CD4-positive, alpha-beta T cell treated with Interleukin-4 for 4 hours (primary cell): ENCODE results near the gene SGCA.

Experiments used
- DNase-seq: peaks from one replicate; pipeline ENCODE4 v3.0.0-alpha.2; 2020

SGCA gene

DNA sequence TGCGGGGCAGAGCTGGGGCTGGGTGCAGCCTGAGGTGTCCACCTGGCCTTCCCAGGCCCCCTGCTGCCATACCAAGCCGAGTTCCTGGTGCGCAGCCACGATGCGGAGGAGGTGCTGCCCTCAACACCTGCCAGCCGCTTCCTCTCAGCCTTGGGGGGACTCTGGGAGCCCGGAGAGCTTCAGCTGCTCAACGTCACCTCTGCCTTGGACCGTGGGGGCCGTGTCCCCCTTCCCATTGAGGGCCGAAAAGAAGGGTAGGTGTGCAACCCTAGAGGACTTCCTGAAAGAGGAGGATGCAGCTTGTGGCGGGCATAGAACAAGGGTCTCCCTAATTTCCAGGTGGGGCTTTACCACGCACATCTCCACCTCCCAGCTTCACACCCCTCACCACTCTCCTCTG lies 2.5 kb downstream of the SGCA start:
- no peak for DNase-seq

DNA sequence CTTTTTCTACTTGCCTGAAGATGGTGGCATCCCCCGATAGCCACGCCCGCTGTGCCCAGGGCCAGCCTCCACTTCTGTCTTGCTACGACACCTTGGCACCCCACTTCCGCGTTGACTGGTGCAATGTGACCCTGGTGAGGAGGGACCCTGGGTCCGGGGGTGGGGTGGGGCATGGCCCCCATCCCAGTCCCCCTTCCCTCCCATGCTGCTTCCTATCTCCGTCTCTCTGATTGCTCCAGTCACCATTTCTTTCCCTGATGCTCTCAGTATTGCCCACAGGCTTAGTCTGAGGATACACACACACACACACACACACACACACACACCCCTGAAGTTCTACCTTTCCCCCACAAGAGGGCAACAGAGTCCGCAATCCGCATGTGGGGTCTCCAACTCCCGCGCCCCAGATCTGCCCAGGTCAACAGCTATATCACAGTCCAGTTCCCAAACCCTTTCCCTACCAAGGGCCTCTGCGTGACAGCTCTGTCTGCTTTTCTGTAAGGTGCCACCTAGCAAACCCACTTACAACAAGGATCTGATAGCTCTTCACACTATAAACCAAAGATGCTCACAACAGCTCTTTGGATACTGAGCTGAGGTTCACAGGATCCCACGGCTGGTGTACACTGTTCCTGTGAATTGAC lies 3.4 kb downstream of the SGCA start:
- DNase-seq: peak; percentile 67

DNA sequence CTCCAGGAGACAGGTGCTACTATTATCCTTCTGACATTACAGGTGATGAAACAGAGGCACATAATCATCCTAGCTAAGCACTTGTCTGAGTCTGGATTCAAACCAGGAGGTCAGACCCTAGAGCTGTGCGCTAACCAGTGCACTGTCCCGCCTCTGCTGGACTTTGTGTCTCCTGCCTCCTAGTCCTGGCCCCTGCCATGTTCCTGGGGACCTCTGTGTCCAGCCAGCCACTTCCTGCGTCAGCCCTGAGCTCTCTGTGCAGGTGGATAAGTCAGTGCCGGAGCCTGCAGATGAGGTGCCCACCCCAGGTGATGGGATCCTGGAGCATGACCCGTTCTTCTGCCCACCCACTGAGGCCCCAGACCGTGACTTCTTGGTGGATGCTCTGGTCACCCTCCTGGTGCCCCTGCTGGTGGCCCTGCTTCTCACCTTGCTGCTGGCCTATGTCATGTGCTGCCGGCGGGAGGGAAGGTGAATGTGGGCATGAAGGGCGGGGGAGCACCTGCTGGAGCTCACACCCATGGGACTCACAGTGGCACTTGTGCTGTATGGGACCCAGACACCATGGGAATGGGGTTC lies 4.2 kb downstream of the SGCA start:
- DNase-seq: no peak

DNA sequence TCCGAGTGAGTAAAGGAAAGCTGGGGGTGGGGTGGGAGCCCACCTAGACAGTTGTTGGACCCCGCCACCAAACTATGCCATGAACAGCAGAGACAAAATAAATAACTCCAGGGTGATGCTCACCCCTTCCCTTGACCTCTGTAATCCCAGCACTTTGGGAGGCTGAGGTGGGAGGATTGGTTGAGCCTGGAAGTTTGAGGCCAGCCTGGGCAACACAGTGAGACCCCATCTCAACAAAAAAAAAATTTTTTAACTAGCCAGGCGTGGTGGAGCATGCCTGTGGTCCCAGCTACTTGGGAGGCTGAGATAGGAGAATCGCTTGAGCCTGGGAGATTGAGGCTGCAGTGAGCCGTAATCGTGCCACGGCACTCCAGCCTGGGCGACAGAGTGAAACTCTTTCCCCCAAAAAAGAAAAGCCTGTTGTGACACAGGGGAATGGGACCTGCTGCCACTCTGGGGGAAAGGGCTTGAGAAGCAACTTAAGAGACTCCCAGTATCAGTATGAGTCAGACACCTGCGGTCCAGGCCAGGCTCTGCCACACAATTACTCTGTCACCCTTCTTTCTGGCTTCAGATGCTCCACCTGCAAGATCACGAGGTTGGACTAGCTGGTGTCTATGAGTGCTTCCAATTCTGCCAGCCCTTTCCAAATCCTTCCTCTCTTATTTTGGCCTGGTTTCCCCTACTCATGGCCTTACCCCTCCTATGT lies 5.0 kb downstream of the SGCA start:
- DNase-seq: no peak

DNA sequence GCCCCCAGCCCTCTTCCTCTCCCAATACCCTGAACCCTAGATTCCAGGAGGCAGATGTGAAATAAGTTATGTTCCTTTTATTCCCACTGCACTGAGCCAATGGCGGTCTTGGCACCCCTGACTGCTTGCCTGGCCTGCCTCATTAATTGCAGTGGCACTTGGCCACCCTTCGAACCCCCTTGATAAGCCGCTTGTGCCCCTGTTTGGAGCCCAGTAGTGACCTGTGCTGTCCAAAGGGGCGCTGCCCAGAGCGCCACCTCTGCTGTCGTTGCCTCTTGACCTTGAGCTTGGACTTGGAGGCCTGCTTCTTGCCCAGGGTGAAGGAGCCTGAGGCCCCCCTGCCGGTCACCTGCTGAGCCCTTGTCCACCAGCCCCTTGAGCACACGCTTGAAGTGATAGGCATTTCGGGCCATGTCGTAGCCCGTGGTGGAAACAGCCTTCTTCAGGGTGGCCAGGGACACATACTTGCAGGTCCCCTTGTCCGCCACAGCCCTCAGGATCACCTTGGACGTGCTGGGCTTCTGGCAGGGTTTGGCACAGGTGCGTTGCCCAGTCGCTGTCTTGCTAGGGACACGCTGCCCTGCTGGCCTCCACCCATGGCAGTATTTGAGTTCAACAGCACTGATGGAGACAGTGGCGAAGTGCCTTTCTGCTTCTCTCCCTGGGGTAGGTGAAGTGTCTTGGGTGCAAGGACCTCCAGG lies 5.7 kb downstream of the SGCA start:
- DNase-seq: no peak

DNA sequence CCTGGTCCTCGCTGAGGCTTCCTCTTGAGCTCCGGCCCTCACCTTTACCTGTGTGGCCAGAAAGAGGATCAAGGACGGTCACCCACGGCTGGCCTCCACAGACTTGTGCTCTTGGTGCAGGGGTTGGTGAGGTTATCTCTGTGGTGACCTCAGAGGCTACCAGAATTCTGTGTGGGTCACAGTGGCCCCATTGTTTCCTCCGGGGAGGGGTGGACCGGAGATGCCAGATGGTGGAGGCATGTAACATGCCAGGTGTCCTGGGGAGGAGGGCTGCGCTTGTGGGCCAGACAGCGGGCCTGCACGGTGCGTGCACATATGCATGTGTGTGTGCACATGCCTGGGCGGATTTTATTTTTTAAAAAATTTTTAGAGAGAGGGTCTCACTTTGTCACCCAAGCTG lies 6.3 kb downstream of the SGCA start:
- DNase-seq: no peak

DNA sequence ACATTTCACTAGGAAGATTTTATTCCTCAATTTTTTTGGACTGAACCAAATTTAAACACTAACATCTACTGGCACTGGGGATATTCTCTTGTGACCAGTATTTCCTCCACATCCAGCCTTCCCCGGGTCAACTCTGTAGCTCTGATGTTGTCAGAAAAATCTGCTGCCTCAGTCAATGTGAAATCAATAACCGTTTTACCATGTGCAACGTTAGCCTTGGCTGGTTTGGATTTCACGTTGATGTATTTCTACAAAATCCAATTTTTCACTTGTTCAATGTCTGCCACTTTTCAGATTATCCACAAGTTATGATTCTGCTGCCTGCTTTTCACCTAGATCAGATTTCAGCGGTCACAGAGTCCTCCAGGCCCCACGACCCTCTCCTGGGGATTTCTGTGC lies 7.1 kb downstream of the SGCA start:
- DNase-seq: no peak

DNA sequence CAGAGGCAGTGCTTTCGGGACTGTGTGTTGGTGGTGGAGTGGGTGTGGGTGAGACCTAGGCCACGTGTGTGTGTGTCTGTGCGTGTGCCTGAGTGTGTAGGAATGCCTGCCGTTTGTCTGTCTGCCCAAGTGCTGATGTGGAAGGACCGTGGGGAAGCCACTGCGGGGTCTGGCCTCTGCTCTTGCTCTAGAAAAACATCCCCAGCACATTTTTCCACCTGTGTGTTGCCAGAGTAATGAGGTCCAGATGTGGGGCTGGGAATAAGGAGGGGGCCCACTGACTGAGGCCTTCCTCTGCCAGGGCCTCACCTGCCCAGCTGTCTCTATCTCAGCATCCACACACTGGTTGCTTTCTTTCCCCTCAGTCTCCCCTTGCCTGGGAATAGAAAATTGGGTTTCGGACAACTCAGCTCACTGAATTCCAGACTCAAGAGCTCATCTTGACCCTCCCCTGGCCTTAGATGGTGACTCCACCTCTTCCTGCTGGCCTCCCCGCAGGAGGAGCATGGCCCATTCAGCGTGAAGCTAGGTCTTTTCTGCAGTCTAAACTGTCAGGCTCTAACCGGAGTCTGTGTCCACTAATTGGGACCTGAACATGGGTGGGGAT lies 7.6 kb downstream of the SGCA start:
- DNase-seq: no peak

DNA sequence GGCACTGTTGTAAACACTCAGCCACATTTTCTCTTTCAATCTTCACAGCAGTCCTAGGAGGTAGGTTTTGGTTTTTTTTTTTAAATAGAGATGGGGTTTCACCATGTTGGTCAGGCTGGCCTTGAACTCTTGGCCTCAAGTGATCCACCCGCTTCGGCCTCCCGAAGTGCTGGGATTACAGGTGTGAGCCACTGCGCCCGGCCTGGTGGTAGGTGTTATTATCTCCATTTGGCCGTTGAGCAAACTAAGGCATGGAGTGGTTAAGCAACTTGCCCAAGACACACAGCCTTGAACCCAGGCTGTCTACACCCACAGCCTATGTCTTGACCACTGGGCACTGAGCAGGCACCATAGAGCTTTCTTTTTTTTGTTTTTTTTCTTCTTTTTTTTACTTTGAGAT lies 8.6 kb downstream of the SGCA start:
- no peak for DNase-seq

DNA sequence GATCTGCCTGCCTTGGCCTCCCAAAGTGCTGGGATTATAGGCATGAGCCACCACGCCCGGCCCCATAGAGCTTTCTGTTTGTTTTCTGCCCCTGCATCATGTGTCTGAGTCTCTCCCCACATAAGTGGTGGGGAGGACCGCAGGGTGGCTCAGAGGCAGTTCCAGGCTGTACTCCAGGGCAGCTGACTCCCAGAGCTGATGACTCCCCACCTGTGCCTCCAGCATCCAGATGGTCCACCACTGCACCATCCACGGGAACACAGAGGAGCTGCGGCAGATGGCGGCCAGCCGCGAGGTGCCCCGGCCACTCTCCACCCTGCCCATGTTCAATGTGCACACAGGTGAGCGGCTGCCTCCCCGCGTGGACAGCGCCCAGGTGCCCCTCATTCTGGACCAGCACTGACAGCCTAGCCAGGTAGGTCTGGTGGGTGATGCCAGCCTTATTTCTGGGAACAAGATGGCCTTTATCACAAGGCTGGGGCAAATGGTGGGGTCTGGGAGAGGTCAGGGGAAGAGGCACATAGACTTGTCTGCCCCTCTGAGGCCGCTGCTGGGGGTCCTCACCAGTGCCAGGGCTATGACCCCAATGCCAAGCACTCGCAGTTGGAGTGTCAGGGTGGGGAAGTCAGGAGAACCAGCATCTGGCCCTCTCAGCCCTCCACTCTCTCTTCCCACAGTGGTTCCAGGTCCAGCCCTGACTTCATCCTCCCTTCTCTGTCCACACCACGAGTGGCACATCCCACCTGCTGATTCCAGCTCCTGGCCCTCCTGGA lies 9.4 kb downstream of the SGCA start:
- no peak for DNase-seq

DNA sequence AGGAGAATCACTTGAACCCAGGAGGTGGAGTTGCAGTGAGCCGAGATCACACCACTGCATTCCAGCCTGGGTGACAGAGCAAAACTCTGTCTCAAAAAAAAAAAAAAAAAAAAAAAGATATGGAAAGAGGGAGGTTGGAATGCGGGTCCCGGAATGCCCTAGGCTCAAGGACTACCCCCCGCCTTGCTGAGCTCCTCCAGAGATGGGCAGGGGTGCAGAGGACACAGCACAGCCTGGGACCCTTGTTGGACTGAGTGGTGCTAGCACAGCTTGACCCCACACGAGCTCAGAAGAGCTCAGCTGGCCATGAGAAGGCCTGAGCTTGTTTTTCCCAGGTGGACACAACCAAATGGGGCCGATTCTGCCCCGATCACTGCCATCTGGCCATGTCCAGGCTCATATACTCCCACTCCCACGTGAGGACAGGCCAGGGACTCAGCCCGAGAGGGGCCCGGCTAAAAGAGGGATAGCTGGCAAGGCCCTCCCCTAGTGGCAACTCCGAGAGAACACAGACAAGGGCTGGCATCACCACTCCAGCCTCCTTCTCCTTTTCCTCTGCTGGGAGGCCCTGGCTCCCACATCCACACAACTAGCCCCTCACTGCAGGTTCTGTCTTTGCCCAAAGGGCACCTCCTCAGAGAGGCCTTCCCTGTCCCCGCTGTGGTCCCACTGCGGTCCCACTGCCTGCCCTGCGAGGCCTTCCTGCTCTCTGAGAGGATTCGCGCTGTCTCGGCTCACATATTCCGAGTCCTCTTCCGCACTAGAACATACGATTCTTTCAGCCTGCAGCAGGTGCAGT lies 11.0 kb downstream of the SGCA start:
- no peak for DNase-seq

DNA sequence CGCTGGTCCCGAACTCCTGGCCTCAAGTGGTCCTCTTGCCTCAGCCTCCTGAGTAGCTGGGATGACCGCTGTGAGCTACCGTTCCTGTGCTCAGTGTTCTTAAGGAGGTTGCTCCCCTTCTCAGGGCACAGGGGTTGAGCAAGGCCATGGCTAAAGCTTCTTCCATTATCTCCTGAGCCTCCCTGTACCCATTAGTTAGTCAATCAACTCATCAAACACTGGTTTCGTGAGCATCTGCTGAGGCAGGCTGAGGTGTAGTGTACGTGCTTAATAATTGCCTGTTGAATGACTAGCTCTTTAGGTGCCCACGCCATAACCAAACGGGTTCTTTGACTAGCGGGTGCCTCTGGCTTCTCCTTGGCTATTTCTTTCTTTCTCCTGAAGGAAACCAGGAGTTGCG lies 11.7 kb downstream of the SGCA start:
- DNase-seq: no peak

DNA sequence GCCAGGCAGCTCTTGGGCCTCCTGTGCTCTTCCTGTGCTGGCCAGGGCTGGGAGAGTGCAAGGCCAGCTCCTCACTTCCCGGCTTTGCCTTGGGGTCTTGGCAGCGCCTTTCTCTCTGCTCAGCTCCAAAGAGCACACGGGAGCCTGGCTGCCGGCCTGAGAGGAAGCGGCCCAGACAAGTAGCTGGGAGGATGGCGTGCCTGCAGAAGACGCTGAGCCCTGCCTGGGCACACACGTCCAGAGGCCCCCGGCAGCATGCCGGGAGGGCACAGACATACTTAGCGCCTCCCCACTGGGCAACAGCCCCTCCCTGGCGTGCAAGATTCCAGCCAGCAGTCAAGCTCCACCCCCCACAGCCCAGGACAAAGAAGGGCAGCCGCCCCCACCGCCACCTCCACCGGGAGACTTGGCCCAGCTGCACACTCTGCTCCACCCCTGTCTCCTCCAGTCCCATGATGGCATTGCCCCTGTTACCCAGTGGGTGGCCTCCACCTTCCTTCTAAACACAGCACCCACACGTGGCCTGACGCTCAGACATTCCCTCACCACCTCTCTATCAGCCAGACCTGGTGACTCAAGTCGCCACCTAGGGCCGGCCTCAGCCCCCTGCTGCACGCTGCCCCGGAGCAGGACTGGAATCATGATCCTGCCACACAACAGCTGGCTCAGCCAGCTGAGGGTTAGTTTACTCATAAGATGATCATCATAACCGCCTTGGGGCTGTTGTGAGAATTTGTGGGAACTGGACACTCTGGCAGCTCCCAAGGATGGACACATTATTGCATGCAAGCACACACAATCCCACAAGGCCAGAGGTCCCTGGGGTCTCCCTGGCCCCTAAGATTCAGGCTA lies 12.4 kb downstream of the SGCA start:
- DNase-seq: peak; percentile 46

DNA sequence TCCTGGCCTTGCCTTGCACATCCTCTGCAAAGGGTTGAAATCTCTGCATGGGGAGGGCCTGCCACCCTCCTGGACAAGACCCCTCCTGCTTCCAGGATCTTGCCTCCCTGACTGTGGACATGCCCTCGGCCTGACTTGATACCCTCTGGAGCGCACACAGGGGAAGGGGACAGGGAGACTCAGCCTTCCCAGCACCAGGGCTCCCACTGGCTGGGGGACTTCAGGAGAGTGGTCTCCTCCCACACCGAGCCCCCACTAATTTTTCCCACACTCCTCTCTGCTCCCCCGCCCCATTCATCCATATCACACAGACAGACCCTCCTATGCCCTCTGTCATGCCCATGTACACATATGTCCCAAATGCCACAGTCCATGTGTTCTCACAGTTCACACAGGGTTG lies 14.3 kb downstream of the SGCA start:
- no peak for DNase-seq

DNA sequence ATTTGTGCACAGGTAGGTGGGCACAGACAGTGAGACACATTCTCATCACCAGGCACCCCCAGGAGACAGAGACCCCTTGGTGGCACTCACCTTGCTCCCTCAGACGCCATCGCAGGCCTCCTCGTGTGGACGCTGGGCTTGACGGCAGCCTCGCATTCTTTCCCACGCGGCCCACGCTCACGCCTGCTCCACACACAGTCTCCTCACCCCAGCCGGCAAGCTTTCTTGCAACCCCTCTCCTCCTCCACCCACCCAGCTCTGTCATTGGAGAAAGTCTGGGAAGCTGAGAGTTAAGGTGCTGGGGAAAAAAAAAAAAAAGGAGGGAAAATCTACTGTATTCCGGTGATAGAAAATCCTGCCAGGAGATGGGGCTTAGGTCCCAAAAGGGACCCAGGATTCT lies 14.8 kb downstream of the SGCA start:
- no peak for DNase-seq

DNA sequence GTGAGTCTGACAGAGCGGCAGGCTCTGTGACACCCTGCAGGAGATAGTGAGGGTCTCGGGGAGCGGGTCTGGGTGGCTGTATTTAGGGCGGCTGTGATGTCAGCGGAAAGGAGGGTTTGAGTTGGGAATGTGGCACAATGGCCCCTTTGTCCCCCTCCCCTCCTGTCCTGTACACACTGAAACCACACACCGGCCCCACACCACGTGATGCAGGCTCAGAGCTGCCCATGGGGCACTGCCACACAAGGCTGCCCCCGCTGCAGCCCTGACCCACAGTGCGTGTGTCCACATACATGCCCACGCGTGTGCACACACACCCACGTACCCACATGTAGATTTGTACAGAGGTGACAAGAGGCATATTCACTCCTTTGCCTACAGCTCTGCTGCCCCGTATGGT lies 15.3 kb downstream of the SGCA start:
- DNase-seq: no peak

DNA sequence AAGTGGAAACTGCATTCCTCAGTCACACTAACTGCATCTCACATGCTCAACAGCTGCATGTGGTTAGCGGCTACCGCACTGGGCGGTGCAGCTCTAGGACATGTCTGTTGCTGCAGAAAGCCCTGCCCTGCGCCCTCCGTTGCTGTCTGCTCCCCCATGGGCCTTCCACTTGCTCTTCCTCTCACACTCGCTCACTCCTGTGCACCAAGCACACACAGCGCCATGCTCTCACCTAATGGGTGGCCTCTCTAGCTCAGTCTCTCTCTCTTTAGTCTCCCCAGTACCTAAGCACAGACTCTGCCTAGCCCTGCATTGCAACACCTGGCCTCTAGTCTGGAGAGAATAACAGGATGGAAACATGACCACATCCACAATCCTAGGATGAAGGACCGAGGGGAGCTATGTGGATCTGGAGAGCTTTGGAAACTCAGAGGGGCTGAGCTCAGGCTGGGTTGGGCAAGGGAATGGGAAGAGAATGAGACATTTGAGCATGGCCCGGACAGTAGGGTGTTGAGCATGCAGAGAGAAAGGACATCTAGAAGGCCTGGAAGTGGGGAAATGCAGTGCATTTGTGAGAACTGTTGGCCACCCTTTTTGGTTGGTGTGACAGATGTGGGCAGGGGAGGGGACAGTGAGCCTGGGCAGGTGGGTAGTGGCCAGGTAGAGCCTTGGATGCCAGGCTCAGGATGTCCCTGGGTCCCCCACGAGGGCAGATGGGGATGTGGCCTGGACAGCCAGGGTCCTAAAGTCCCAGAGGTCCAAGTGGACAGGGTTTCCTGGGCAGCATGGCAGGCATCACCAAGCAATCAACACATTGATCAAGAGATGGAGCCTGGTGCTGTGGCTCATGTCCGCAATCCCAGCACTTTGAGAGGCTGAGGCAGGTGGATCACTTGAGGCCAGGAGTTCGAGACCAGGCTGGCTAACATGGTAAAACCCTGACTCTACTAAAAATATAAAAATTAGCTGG lies 16.1 kb downstream of the SGCA start:
- no peak for DNase-seq

DNA sequence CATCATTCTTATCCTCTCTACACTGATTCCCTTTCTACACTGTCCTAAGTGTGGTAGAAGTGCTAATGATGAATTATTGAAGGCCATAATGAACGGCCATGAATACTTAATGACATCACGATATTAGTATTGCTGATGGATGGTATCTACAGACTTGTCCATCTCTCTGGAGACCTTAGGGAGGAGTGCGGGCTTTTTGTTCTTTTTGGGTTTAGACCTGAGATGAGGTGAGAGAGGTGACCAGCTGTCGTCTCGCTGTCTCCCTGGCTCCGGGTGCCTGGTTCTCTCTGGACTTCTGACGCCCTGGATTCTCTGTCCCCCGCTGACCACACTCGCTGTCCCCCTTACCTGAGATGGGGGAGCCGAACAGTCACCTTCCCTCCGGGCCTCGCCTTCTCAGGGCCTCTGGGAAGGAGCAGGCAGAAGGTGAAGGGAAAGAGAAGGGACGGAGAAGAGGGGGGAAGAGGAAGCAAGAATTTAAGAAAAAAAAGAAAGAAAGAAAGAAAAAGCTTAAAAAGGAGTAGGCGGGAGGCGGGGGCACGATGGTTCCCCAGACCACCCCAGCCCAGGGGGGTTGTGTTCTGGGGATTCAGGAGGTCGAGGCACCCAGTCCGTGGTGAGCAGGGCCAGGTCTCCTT lies 17.1 kb downstream of the SGCA start:
- DNase-seq: no peak

DNA sequence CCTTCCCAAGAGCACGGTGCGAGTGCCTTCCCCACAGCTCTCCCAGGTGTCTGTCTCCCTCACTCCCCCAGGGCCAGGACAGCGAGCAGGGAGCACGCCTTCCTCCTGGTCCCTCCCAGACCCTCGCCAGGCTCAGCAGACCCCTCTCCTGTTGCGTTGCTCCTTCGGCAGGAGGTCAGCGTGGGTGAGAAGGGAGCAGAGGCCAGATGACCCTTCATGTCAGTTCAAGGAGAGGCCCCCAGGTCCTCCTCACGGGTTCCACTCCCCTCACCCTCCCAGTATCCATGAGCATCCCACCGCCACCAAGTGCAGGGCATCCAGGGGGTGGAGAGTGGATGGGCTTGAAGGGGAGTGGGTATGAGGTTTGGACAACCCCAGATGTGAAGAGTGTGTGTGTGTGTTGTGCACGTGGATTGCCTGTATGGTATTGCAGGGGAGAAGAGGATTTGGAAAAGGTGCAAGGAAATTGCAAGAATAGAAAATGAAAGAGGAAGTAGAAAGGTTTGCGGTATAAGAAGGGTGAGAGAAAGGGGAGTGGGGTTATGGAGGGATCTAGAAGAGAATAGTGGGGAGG lies 17.7 kb downstream of the SGCA start:
- no peak for DNase-seq
